Measurements from ENCODE around the gene SYCE3.
"Not testable (repeated sequence)": the region's sequence is repeated elsewhere in the genome, so short reads cannot be mapped to it uniquely, and the experiment has no call there.

The SYCE3 gene

DNA sequence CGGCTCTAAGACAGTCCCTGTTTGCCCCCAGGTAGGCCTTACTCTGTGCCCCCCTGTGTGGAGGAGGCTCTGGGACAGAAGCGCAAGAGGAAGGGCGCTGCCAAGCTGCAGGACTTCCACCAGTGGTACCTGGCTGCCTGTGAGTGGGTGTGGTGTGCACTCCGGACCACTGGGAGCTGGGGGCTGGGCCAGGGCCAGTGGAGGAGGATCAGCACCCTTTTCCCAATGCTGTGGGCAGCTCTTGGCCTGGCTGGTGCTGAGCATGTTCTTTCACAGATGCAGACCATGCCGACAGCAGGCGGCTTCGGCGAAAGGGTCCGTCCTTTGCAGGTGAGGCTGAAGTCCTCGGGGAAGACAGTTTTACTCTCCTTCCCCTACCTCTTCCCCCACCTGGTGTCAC is 41.0 kb downstream of the SYCE3 start:
- TF ChIP-seq, protein P1, sequence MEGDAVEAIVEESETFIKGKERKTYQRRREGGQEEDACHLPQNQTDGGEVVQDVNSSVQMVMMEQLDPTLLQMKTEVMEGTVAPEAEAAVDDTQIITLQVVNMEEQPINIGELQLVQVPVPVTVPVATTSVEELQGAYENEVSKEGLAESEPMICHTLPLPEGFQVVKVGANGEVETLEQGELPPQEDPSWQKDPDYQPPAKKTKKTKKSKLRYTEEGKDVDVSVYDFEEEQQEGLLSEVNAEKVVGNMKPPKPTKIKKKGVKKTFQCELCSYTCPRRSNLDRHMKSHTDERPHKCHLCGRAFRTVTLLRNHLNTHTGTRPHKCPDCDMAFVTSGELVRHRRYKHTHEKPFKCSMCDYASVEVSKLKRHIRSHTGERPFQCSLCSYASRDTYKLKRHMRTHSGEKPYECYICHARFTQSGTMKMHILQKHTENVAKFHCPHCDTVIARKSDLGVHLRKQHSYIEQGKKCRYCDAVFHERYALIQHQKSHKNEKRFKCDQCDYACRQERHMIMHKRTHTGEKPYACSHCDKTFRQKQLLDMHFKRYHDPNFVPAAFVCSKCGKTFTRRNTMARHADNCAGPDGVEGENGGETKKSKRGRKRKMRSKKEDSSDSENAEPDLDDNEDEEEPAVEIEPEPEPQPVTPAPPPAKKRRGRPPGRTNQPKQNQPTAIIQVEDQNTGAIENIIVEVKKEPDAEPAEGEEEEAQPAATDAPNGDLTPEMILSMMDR (IDR thresholded peaks at IDR 0.05; ENCODE audit: borderline replicate concordance, insufficient read depth, low read depth, low read length), result no peak
- no peak overlapping the region for H3K4me3 ChIP-seq (ENCODE audit: low read depth, low read length)

DNA sequence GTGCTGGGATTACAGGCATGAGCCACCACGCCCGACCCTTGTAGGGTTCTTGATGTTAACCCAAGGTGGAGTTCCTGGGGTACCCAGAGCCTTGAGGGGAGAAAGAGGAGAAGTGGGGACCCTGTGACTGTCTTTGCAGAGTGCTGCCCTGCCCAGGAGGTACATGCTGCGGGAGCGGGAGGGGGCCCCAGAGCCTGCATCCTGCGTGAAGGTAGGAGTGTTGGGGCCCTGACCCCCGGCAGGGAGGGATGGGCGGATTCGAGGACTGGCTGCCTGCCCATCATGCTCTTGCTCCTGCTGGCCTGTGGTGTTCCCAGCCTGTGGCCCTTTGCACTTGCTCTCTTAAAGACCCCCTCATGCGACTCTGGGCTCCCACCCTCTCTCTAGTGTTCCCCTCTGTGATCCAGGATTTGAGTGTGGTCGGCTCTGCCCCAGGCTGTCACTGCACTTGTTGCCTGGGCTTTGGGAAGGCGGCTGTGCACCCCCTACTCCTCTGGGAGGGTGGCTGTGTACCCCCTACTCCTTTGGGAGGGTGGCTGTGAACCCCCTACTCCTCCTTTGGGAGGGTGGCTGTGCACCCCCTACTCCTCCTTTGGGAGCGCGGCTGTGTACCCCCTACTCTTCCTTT is 41.8 kb downstream of the SYCE3 start:
- TF ChIP-seq, protein P1 (IDR thresholded peaks at IDR 0.05; ENCODE audit: borderline replicate concordance, insufficient read depth, low read depth, low read length), result no peak
- H3K4me3 ChIP-seq (ENCODE audit: low read depth, low read length), result no peak overlapping the region

DNA sequence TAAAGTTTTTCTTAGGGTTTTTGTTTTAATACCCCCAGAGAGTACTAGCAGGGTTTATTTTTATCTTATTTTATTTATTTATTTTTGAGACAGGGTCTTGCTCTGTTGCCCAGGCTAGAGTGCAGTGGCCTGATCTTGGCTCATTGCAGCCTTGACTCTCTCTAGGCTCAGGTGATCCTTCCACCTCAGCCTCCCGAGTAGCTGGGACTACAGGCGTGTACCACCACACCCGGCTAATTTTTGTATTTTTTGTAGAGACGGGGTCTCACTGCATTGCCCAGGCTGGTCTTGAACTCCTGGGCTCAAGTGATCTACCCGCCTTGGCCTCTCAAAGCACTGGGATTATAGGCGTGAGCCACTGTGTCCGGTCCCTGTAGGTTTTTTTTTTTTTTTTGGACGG is 42.5 kb downstream of the SYCE3 start:
- not testable (repeated sequence) for H3K4me3 ChIP-seq (ENCODE audit: low read depth, low read length)

DNA sequence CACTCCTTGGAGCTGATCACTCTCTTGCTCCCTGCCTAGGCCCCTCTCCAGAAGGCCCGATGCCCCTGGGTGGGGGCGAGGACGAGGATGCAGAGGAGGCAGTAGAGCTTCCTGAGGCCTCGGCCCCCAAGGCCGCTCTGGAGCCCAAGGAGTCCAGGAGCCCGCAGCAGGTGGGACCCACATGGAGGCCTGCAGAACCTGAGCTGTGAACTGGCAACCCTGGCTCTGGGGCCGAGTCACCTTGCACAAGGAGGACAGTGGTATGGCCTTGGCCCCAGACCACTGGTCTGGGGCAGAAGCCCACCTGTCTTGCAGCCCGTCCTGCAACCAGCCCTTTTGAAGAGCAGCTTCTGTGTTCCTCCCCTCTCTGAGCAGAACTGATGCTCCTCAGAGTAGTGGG is 43.6 kb downstream of the SYCE3 start:
- no peak overlapping the region for H3K4me3 ChIP-seq (ENCODE audit: low read depth, low read length)
- TF ChIP-seq, protein P1 (IDR thresholded peaks at IDR 0.05; ENCODE audit: borderline replicate concordance, insufficient read depth, low read depth, low read length), result no peak

DNA sequence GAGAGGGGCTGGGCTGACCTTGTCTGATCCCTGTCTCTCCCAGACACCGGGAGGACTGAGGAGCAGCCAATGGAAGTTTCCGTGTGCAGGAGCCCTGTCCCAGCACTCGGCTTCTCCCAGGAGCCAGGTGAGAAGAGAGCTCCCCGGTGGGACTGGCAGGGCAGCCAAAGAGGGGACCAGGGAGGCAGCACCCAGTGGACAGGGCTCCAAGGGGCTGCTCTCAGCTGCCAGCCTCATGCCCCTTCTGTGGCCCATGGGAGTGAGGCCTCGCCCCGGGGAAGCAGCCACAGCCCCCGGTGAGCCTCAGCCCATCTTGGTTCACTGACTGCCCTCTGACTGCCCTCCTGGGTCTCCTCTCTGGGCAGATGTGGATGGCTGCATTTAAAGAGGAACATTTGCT is 44.1 kb downstream of the SYCE3 start:
- TF ChIP-seq, protein P1 (IDR thresholded peaks at IDR 0.05; ENCODE audit: borderline replicate concordance, insufficient read depth, low read depth, low read length), result no peak

DNA sequence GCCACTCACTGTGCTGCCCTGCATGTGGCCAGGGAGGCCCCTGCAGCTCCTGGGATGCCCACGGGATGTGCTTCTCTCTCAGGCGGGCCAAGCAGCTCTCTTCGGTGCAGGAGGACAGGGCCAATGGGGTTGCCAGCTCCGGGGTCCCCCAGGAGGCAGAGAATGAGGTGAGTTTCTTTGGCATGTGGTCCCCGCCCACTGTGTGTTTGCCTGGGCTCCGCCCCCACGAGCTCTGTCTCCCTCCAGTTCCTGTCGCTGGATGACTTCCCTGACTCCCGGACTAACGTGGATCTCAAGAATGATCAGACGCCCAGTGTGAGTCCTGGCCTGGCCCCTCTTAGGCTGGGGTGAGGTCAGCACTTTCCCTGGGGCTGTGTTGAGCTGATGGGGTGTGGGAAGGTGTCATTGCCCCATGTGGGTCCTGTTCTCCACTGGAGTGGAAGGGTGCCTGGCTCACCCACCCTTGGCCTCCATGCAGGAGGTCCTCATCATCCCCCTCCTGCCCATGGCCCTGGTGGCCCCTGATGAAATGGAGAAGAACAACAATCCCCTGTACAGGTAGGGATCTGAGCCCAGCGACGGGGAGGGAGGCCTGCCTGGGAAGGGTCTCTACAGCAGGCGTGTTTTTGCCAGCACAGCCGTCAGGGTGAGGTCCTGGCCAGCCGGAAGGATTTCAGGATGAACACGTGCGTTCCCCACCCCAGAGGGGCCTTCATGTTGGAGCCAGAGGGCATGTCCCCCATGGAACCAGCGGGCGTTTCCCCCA is 45.0 kb downstream of the SYCE3 start:
- TF ChIP-seq, protein P1 (IDR thresholded peaks at IDR 0.05; ENCODE audit: borderline replicate concordance, insufficient read depth, low read depth, low read length), result no peak
- no peak overlapping the region for H3K4me3 ChIP-seq (ENCODE audit: low read depth, low read length)

More for the DNA sequence above, 44.1 kb downstream of the SYCE3 start:
- no peak overlapping the region for H3K4me3 ChIP-seq (ENCODE audit: low read depth, low read length)

DNA sequence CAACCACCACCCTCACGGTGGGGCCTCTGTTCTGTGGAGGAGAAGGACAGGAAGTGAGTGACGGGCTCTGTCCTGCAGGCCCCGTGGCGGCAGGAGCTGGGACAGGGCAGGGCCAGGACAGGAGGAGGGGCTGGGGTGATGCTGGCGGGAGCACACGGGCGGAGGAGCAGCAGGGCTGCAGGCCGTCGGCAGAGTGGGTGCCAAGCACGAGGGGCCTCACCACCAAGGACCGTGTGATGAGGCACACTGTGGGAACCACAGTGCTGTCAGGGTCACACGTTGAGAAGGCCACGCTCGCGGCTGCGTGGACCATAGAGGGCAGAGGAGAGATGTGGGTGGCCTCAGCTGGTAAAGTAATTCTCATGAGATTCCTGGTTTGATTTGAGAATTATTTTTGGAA is 45.8 kb downstream of the SYCE3 start:
- H3K4me3 ChIP-seq (ENCODE audit: low read depth, low read length), result no peak overlapping the region
- TF ChIP-seq, protein P1 (IDR thresholded peaks at IDR 0.05; ENCODE audit: borderline replicate concordance, insufficient read depth, low read depth, low read length), result no peak
